UCSD-AML1 (cell line): ENCODE results near the gene PPP6R2.
A peak's percentile ranks its signal among the peaks of the same experiment; 100 is the strongest.
"Not testable (repeated sequence)": the region's sequence is repeated elsewhere in the genome, so short reads cannot be mapped to it uniquely, and the experiment has no call there.

Source experiments
- DNase-seq: peaks from one replicate; lab custom pipeline; 2025; ENCODE audit not compliant: unreplicated experiment; lab: John Stamatoyannopoulos, UW

Gene PPP6R2

GRCh38 chr22:50317674-50318073 is 25.5 kb upstream of the PPP6R2 start:
- no peak for DNase-seq

GRCh38 chr22:50318356-50318697 is 24.8 kb upstream of the PPP6R2 start:
- no peak for DNase-seq

GRCh38 chr22:50318698-50319411 is 24.3 kb upstream of the PPP6R2 start:
- no peak for DNase-seq

- DNase-seq = no peak
Observed at GRCh38 chr22:50319503-50319951, 23.6 kb upstream of the PPP6R2 start.

- no peak for DNase-seq
Observed at GRCh38 chr22:50320116-50320515, 23.0 kb upstream of the PPP6R2 start.

- no peak for DNase-seq
Observed at GRCh38 chr22:50320671-50321325, 22.3 kb upstream of the PPP6R2 start.

- not testable (repeated sequence) for DNase-seq
Observed at GRCh38 chr22:50322382-50323104, 20.6 kb upstream of the PPP6R2 start.

GRCh38 chr22:50323900-50324299 is 19.2 kb upstream of the PPP6R2 start:
- DNase-seq = no peak

GRCh38 chr22:50325444-50326224 is 17.5 kb upstream of the PPP6R2 start:
- no peak for DNase-seq

- DNase-seq = no peak
Observed at GRCh38 chr22:50326225-50326955, 16.7 kb upstream of the PPP6R2 start.

- DNase-seq = peak; percentile 88
Observed at GRCh38 chr22:50326956-50327710, 16.0 kb upstream of the PPP6R2 start, which contains the start of gene DENND6B. Gene DENND6B, minus strand, starts transcription at chr22:50327012. Its CDS starts 24 bp downstream, at chr22:50326988.

- no peak for DNase-seq
Observed at GRCh38 chr22:50327711-50328019, 15.5 kb upstream of the PPP6R2 start.

GRCh38 chr22:50329236-50329635 is 13.9 kb upstream of the PPP6R2 start:
- no peak for DNase-seq

GRCh38 chr22:50334433-50334832 is 8.7 kb upstream of the PPP6R2 start:
- DNase-seq = not testable (repeated sequence)

- no peak for DNase-seq
Observed at GRCh38 chr22:50337262-50338041, 5.7 kb upstream of the PPP6R2 start.

GRCh38 chr22:50338042-50338573 is 5.0 kb upstream of the PPP6R2 start:
- DNase-seq = no peak

- DNase-seq = no peak
Observed at GRCh38 chr22:50338860-50339462, 4.2 kb upstream of the PPP6R2 start.
